AG09319 (cell line): ENCODE results near the gene ANTKMT.
"Not testable (repeated sequence)": the region's sequence is repeated elsewhere in the genome, so short reads cannot be mapped to it uniquely, and the experiment has no call there.

ENCODE experiments used
- DNase-seq: peaks from one replicate; pipeline ENCODE4 v3.0.0-alpha.2; 2010; ENCODE audit warnings: low read depth; ENCODE audit errors: extremely low read depth
- TF ChIP-seq, protein P1 (sequence below): IDR thresholded peaks from 2 replicates; pipeline ENCODE4 v1.5.1; 2011; ENCODE audit warnings: low read depth, mild to moderate bottlenecking, inconsistent platforms, low read length, moderate library complexity

ANTKMT gene

DNA sequence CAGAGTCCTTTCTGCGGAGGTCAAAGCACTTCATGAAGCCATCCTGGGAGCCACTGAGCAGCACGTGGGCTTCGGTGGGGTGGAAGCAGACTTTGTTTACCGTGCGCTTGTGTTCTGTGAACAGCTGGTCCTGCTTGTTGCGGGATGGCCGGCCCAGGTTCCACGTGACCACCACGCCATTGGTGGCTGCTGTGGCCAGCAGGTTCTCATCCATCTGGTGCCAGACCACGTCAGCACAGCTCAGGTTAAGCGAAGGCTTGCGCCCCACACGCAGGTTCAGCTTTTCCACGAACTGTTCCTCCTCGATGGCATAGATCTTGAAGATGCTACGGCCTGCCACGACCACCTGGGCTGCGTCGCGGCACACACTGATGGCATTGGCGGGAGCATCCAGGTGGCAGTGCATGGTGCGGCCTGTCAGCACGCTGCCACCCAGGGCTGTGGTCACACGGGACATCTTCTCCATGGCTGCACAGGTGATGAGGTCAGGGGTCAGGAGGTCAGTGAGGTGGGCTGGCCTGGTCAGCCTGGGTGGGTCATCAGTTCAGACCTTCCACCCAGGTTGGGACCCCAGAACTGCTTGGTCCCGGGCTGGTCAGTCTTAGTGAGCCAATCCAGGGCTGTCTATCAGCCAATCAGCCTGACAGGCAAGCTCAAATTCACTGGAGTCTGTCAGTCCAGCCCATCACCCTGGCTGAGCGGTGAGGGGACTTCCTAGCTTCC, 31.6 kb upstream of the ANTKMT start:
- TF ChIP-seq, protein P1, sequence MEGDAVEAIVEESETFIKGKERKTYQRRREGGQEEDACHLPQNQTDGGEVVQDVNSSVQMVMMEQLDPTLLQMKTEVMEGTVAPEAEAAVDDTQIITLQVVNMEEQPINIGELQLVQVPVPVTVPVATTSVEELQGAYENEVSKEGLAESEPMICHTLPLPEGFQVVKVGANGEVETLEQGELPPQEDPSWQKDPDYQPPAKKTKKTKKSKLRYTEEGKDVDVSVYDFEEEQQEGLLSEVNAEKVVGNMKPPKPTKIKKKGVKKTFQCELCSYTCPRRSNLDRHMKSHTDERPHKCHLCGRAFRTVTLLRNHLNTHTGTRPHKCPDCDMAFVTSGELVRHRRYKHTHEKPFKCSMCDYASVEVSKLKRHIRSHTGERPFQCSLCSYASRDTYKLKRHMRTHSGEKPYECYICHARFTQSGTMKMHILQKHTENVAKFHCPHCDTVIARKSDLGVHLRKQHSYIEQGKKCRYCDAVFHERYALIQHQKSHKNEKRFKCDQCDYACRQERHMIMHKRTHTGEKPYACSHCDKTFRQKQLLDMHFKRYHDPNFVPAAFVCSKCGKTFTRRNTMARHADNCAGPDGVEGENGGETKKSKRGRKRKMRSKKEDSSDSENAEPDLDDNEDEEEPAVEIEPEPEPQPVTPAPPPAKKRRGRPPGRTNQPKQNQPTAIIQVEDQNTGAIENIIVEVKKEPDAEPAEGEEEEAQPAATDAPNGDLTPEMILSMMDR, result no peak
- DNase-seq, result no peak

DNA sequence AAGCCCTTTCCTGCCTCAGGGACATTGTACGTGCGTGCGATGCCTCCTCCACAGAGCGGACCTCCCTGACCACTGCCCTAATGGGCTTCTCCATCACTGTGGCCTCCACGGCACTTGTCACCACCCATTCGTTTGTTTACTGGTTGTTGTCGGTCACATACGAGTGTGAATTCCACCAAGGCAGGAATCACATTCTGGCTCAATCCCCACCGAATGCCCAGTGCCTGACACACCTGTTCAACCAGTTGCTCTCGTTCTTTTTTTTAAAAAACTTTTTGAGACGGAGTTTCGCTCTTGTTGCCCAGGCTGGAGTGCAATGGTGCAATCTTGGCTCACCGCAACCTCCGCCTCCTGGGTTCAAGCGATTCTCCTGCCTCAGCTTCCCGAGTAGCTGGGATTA, 29.7 kb upstream of the ANTKMT start:
- DNase-seq, result not testable (repeated sequence)

DNA sequence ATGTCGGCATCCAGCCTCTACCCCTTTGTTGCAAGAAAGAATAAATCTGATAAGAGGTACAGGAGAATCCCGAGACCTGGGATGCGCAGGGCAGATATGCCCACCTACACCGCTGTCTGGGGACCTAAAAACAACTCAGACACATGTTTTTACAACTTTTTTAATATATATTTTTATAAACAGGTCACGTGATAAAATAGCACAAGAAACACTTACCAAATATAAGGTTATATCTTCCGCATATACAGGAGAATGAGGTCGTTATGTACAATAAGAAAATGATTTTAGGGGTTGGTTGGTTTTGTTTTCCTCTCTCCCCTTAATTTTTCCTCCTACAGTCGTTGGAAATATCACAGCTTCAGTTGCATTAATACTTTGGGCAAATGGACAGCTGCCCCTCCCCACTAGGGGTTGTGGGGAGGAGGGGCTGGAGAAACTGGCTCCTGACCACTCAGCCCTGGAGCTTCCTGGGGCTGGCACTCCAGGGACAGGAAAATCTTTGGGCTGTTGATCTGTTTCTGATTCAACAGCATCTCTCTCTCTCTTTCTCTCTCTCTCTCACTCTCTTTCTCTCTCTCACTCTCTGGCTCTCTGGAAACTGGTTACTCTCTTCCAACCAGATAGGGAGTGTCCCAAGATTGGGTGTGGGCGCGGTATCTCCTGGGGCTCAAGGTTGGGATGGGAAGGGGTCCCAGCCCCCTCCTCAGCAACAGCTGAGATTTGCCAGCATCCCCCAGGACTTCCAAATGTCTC, 28.4 kb upstream of the ANTKMT start:
- DNase-seq, result no peak
- TF ChIP-seq, protein P1, result no peak

DNA sequence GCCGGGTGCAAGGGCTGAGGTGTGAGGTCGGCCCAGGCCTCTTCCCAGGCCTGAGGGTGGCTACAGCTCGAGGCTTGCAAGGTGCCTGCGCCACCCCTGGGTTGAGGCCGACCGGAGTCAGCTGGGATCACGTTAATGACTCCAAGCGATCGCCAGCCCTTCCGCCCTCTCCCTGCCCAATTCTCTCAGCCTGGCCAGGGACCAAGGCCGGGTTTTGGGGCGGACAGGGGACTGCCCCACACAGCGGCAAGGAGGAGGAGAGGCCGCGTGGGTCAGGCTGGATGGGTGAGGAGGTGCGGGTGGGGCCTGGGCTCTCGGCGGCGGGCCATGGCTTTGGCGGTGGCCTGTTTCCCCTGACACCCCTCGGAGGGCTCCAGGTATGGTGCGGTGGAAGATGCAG, 27.6 kb upstream of the ANTKMT start:
- no peak for DNase-seq
- TF ChIP-seq, protein P1, result no peak

DNA sequence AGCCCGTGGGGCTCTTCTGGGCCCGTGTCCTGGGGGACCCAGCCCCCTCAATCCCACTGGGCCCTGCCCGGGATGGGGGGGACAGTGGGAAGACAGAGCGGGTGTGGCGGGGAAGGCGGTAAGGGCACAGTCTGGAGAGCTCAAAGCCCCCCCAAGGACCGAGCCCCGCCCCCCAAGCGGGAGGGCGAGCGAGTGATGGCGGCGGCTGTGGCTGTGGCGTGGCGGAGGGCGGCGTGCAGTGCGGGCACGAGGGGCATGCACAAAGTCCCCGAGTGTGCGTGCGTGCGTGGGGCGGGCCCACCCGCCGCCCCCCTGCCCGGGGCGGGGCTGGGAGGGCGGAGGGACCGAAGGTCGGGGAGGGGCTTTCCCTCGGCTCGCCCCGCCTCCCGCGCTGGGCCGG, 27.2 kb upstream of the ANTKMT start:
- no peak for DNase-seq
- TF ChIP-seq, protein P1, result no peak

DNA sequence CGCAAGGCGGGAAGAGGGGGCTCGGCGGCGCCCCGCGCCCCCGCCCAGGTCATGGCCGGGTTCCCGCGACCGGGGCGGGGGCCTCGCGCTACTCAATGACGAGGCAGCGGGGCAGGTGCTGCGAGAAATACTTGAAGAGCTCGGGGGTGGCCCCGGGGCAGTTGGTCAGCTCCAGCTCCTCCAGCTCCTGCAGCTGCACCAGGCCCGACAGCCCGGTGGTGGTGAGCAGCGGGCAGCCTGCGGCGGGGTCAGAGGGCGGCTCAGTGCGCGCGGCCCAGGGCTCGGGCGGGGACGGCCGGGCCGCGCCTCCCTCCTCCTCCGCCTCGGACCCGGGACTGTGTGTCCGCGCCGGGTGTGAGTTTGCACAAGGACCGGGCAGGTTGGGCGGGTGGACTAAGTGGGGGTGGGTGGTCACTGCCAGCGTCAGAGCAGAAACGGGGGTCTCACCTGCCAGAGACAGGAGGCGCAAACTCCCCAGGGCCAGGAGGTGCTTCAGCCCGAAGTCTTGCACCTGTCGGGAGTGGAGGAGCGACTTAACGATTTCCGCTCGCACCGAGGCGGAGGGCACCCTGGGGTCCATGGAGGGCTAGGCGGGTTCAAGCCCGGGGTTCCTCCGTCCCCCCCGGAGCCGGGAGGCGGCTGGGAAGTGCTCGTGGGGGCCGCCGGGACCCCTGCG, 26.6 kb upstream of the ANTKMT start:
- no peak for DNase-seq
- TF ChIP-seq, protein P1, result no peak

DNA sequence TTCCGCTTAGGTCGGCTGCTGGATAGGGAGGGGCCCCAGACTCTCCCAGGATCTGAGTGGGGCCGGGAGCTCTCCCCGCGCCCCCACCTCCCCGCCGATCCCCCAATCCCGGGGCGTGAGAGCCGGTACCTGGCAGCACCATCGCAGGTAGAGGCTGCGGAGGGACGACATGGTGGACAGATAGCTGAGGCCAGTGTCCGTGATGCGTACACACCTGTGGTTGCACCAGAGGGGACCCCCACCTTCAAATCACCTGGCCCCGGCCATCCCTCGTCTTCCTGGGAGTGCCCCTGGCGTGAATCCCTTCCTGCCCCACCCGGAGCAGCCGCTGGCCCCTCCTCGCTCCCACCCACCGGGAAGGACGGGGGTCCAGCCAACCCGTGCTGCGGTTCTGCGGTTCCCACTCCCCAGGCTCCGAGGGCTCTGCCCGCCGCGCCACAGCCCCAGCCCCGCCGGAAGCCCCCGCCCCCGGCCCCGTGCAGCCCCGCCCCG, 26.0 kb upstream of the ANTKMT start:
- no peak for DNase-seq
- TF ChIP-seq, protein P1, result no peak
